ENCODE results near the gene PTPRD. TPM values are rescaled to one million over a fixed set of nuclear protein-coding genes. Genes with fewer than 3 reads are reported as not detected.
A peak's percentile ranks its signal among the peaks of the same experiment; 100 is the strongest.

Gene PTPRD
- total and polyA plus RNA-seq, 2 of the 4 experiments (the other 2 are of a cell fraction): 0.07 to 0.18 TPM

DNA sequence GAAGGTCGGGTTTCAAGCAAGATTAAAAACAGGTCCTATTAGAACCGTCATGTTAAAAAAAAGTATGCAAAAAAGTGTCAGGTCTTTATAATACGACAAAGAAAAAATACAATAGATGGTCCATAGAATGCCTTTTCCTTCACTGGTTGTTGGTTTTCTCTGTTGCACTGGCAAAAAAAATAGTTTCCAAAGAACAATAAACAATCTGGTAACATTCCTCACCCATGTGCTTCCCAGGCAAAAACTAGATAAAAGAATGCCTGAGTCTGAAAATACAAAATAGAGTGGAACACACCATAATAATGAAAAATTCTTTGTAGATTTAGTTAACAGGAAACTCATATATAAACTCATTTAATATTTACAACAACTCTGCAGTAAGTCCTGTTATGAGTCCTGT lies 2223.3 kb downstream of the PTPRD start:
- POLR2A ChIA-PET (ENCODE audit: unreplicated experiment): no interaction called here
- Histone ChIP-seq H2AFZ (replicated peaks; ENCODE audit: low read length, poor library complexity) (no peak overlapping the region), H3K9ac (ENCODE audit: low read depth, low read length) (no peak overlapping the region), H4K5ac (ENCODE audit: low read depth, low read length) (no peak overlapping the region), H2BK20ac (ENCODE audit: low read depth, low read length) (no peak overlapping the region), H4K20me1 (ENCODE audit: insufficient read depth, low read length) (no peaks in the 10 kb centered on the region), H3K27me3 (ENCODE audit: control insufficient read depth, insufficient read depth, low read length) (no peaks in the 10 kb centered on the region), H4K8ac (ENCODE audit: low read depth in 2 of 2, low read length in 2 of 2) (no peak overlapping the region), H3K9me1 (ENCODE audit: insufficient read depth, low read length) (no peaks in the 10 kb centered on the region), H4K91ac (ENCODE audit: insufficient read depth, low read depth, low read length) (no peak overlapping the region), H3K4me2 (ENCODE audit: low read depth, low read length) (no peak overlapping the region), H2AK9ac (replicated peaks; ENCODE audit: low read depth, low read length, poor library complexity) (no peak overlapping the region), H3K79me1 (ENCODE audit: low read depth in 1 of 2, low read length in 2 of 2) (no peaks in the 10 kb centered on the region), H2BK15ac (ENCODE audit: low read depth, low read length) (no peak overlapping the region), H3K4ac (ENCODE audit: low read depth, low read length) (no peak overlapping the region), H3K27ac (ENCODE audit: insufficient read depth, low read length) (no peak overlapping the region), H2BK120ac (ENCODE audit: low read depth, low read length) (no peak overlapping the region), H3K36me3 (ENCODE audit: control insufficient read depth, insufficient read depth, low read length) (no peaks in the 10 kb centered on the region), H3K4me3 (ENCODE audit: insufficient read depth, low read depth, low read length) (no peak overlapping the region), H3K14ac (replicated peaks; ENCODE audit: low read depth, low read length) (no peak overlapping the region), H2BK5ac (ENCODE audit: low read depth, low read length, poor library complexity, severe bottlenecking) (no peak overlapping the region), H3K18ac (ENCODE audit: low read depth, low read length) (no peak overlapping the region), H3K23ac (ENCODE audit: low read depth, low read length) (no peak overlapping the region), H2AK5ac (ENCODE audit: low read depth, low read length) (no peak overlapping the region), H3K9me3 (ENCODE audit: control insufficient read depth, insufficient read depth, low read length) (no peaks in the 10 kb centered on the region; the same call in 1 of the 2 replicates), H3K4me1 (ENCODE audit: control insufficient read depth, insufficient read depth, low read length) (no peaks in the 10 kb centered on the region), H3K56ac (ENCODE audit: extremely low read depth, insufficient read depth, low read length) (no peak overlapping the region)
- whole genome bisulfite sequencing, 2 experiments (ENCODE audit: extremely low coverage in 2 of 2, insufficient read length in 1 of 2): no CpG with 5 or more reads among the region's 3 CpGs
- TF ChIP-seq POLR2A (IDR thresholded peaks at IDR 0.05; ENCODE audit: low read depth, low read length) (no peak), MAFK (IDR thresholded peaks at IDR 0.05; ENCODE audit: low read depth, low read length) (no peak), FOS (IDR thresholded peaks at IDR 0.05; ENCODE audit: low read depth, low read length) (no peak), MAZ (IDR thresholded peaks at IDR 0.05; ENCODE audit: borderline replicate concordance, low read depth, low read length) (no peak), RFX5 (IDR thresholded peaks at IDR 0.05; ENCODE audit: low read depth, low read length) (no peak), CHD1 (IDR thresholded peaks at IDR 0.05; ENCODE audit: low read depth, low read length) (no peak), CEBPB (IDR thresholded peaks at IDR 0.05; ENCODE audit: low read depth, low read length) (no peak)
- TF ChIP-seq, protein P1, sequence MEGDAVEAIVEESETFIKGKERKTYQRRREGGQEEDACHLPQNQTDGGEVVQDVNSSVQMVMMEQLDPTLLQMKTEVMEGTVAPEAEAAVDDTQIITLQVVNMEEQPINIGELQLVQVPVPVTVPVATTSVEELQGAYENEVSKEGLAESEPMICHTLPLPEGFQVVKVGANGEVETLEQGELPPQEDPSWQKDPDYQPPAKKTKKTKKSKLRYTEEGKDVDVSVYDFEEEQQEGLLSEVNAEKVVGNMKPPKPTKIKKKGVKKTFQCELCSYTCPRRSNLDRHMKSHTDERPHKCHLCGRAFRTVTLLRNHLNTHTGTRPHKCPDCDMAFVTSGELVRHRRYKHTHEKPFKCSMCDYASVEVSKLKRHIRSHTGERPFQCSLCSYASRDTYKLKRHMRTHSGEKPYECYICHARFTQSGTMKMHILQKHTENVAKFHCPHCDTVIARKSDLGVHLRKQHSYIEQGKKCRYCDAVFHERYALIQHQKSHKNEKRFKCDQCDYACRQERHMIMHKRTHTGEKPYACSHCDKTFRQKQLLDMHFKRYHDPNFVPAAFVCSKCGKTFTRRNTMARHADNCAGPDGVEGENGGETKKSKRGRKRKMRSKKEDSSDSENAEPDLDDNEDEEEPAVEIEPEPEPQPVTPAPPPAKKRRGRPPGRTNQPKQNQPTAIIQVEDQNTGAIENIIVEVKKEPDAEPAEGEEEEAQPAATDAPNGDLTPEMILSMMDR (conservative IDR thresholded peaks at IDR 0.05; ENCODE audit: low read depth, low read length): no peak
- DNase-seq (no peak), ATAC-seq (ENCODE audit: low read depth) (peak; percentile 29; the same call in 1 of the 2 replicates)
- dilution Hi-C loops (cut with HindIII; ENCODE audit: low sequenced_read_pairs, unreplicated experiment) (no loop called here), intact Hi-C loops (cut with micrococcal nuclease) (no loop called here), in situ Hi-C loops (cut with MboI; ENCODE audit: low sequenced_read_pairs) (no loop called here)
- CTCF ChIA-PET: no interaction called here
- BruUV-seq (replicated peaks): no TSS peak
